Inflammatory macrophage treated with lipopolysaccharide for 1 hour (primary cell): Measurements from ENCODE around the gene TAF4B.
A peak's percentile ranks its signal among the peaks of the same experiment; 100 is the strongest.
"Not testable (repeated sequence)": the region's sequence is repeated elsewhere in the genome, so short reads cannot be mapped to it uniquely, and the experiment has no call there.

ENCODE experiments used
- DNase-seq, 2 donors: peaks; one replicate each; pipeline ENCODE4 v3.0.0-alpha.2; 2020 to 2022

TAF4B gene

GRCh38 chr18:26237363-26237762 is 11.1 kb downstream of the TAF4B start:
- DNase-seq, result not testable (repeated sequence)

GRCh38 chr18:26238718-26239117 is 12.5 kb downstream of the TAF4B start:
- not testable (repeated sequence) for DNase-seq

- not testable (repeated sequence) for DNase-seq
These were observed 16.1 kb downstream of the TAF4B start for GRCh38 chr18:26242392-26242791.

GRCh38 chr18:26245434-26245833 is 19.2 kb downstream of the TAF4B start:
- not testable (repeated sequence) for DNase-seq

- no peak for DNase-seq
These were observed 26.2 kb downstream of the TAF4B start for GRCh38 chr18:26252411-26252810.

- DNase-seq, result not testable (repeated sequence)
These were observed 28.6 kb downstream of the TAF4B start for GRCh38 chr18:26254808-26255207.

GRCh38 chr18:26255695-26256622 is 29.7 kb downstream of the TAF4B start:
- peak in 1 of 2 donors; percentile 3 for DNase-seq

- DNase-seq, result no peak
These were observed 32.5 kb downstream of the TAF4B start for GRCh38 chr18:26258711-26259110.

- DNase-seq, result not testable (repeated sequence)
These were observed 33.2 kb downstream of the TAF4B start for GRCh38 chr18:26259416-26259815.

GRCh38 chr18:26262156-26262555 is 35.9 kb downstream of the TAF4B start:
- no peak for DNase-seq

GRCh38 chr18:26267357-26267930 is 41.2 kb downstream of the TAF4B start:
- no peak for DNase-seq

GRCh38 chr18:26268454-26268853 is 42.2 kb downstream of the TAF4B start:
- DNase-seq, result no peak

- no peak for DNase-seq
These were observed 45.8 kb downstream of the TAF4B start for GRCh38 chr18:26271917-26272549.

GRCh38 chr18:26277374-26277773 is 51.1 kb downstream of the TAF4B start:
- no peak for DNase-seq

GRCh38 chr18:26279428-26279827 is 53.2 kb downstream of the TAF4B start:
- no peak for DNase-seq

- no peak for DNase-seq
These were observed 59.8 kb downstream of the TAF4B start for GRCh38 chr18:26286008-26286407.

- no peak for DNase-seq
These were observed 61.4 kb downstream of the TAF4B start for GRCh38 chr18:26287644-26288043.

GRCh38 chr18:26290385-26290784 is 64.1 kb downstream of the TAF4B start:
- DNase-seq, result no peak

- no peak for DNase-seq
These were observed 67.7 kb downstream of the TAF4B start for GRCh38 chr18:26293982-26294381.

- DNase-seq, result no peak
These were observed 71.9 kb downstream of the TAF4B start for GRCh38 chr18:26298107-26298506.

GRCh38 chr18:26301681-26302080 is 75.4 kb downstream of the TAF4B start:
- no peak for DNase-seq

- DNase-seq, result not testable (repeated sequence)
These were observed 77.0 kb downstream of the TAF4B start for GRCh38 chr18:26303222-26303621.

- DNase-seq, result no peak
These were observed 78.3 kb downstream of the TAF4B start for GRCh38 chr18:26304511-26304910.
